ENCODE results near the gene SLC39A3.

GRCh38 chr19:2720777-2721569 is 18.8 kb downstream of the SLC39A3 start, which contains the start of gene DIRAS1:
- TF ChIP-seq JUND (IDR thresholded peaks at IDR 0.05; ENCODE audit: low read length) (no peak), CREB1 (IDR thresholded peaks at IDR 0.05) (no peak), CTCF (IDR thresholded peaks at IDR 0.05; ENCODE audit: control extremely low read depth in 1 of 3, insufficient read depth in 1 of 3, low read depth in 1 of 3, low read length in 3 of 3) (no peak), EP300 (IDR thresholded peaks at IDR 0.05; ENCODE audit: borderline replicate concordance in 1 of 2, low read depth in 2 of 2, low read length in 2 of 2) (no peak), CHD2 (IDR thresholded peaks at IDR 0.05; ENCODE audit: low read length) (no peak), SIN3A (conservative IDR thresholded peaks at IDR 0.05 in 1 of 2, IDR thresholded peaks at IDR 0.05 in 1 of 2; ENCODE audit: low read depth in 1 of 2, low read length in 2 of 2) (no peak), MAFK (IDR thresholded peaks at IDR 0.05; ENCODE audit: low read depth, low read length) (no peak), POLR2A (IDR thresholded peaks at IDR 0.05; ENCODE audit: control extremely low read depth in 1 of 2, low read depth in 2 of 2, low read length in 2 of 2) (no peak), EZH2 (IDR thresholded peaks at IDR 0.05; ENCODE audit: low read depth, low read length, severe bottlenecking) (no peak), ATF3 (IDR thresholded peaks at IDR 0.05; ENCODE audit: insufficient read depth, low read depth, low read length) (no peak), RXRA (IDR thresholded peaks at IDR 0.05; ENCODE audit: insufficient read depth, low read depth, low read length) (no peak), POLR2AphosphoS5 (IDR thresholded peaks at IDR 0.05; ENCODE audit: low read depth, low read length) (no peak)

Data from H1 (cell line).